SK-N-SH treated with all-trans-retinoic acid at 6 μM for 48 hours (cell line): ENCODE data around the gene CWH43.
"Not testable (repeated sequence)": the region's sequence is repeated elsewhere in the genome, so short reads cannot be mapped to it uniquely, and the experiment has no call there.

Source experiments
- ATAC-seq: fragments of 200-7000 bp; cut with Tn5 transposase; 3 replicates; pipeline ENCODE4 v1.9.1; 2020; ENCODE audit warnings: mild to moderate bottlenecking, moderate library complexity
- BACH2 ChIP-seq: fragments of 250-450 bp; sonication (Bioruptor Pico); IDR thresholded peaks from 2 replicates; pipeline ENCODE4 v1.9.0; 2021; ENCODE audit warnings: mild to moderate bottlenecking, borderline replicate concordance
- CSDC2 ChIP-seq: fragments of 250-450 bp; sonication (Bioruptor Pico); IDR thresholded peaks from 2 replicates; pipeline ENCODE4 v1.5.0; 2020; ENCODE audit warnings: mild to moderate bottlenecking, moderate library complexity
- GLIS3 ChIP-seq: fragments of 250-450 bp; sonication (Bioruptor Pico); IDR thresholded peaks from 2 replicates; pipeline ENCODE4 v1.5.0; 2020; ENCODE audit warnings: mild to moderate bottlenecking, moderate library complexity
- ISL1 ChIP-seq: fragments of 250-450 bp; sonication (Bioruptor Pico); IDR thresholded peaks from 2 replicates; pipeline ENCODE4 v2.1.2; 2022; ENCODE audit warnings: mild to moderate bottlenecking, moderate library complexity
- OSR1 ChIP-seq: fragments of 250-450 bp; sonication (Bioruptor Pico); IDR thresholded peaks from 2 replicates; pipeline ENCODE4 v1.8.0; 2022; ENCODE audit warnings: moderate library complexity, mild to moderate bottlenecking, inconsistent platforms
- PPARA ChIP-seq: fragments of 250-450 bp; sonication (Bioruptor Pico); IDR thresholded peaks from 2 replicates; pipeline ENCODE4 v1.5.0; 2020; ENCODE audit warnings: mild to moderate bottlenecking, borderline replicate concordance
- RARB ChIP-seq: fragments of 250-450 bp; sonication (Bioruptor Pico); IDR thresholded peaks from 2 replicates; pipeline ENCODE4 v1.8.0; 2021; ENCODE audit warnings: mild to moderate bottlenecking, moderate library complexity
- TCF4 ChIP-seq: fragments of 250-450 bp; sonication (Bioruptor Pico); IDR thresholded peaks from 2 replicates; pipeline ENCODE4 v1.8.0; 2021; ENCODE audit warnings: mild to moderate bottlenecking, moderate library complexity, borderline replicate concordance
- ZC3H10 ChIP-seq: fragments of 250-450 bp; sonication (Bioruptor Pico); IDR thresholded peaks from 2 replicates; pipeline ENCODE4 v1.5.1; 2021; ENCODE audit warnings: mild to moderate bottlenecking, moderate library complexity
- ZFP3 ChIP-seq: fragments of 250-450 bp; sonication (Bioruptor Pico); IDR thresholded peaks from 2 replicates; pipeline ENCODE4 v1.5.0; 2020; ENCODE audit warnings: mild to moderate bottlenecking, moderate library complexity
- ZFP30 ChIP-seq: fragments of 450-650 bp; formaldehyde crosslinking; IDR thresholded peaks from 2 replicates; pipeline ENCODE4 v1.5.0; 2022; ENCODE audit warnings: mild to moderate bottlenecking, moderate library complexity
- ZNF565 ChIP-seq: fragments of 450-650 bp; formaldehyde crosslinking; conservative IDR thresholded peaks from 2 replicates; pipeline ENCODE4 v1.5.0; 2020; ENCODE audit warnings: low read depth, mild to moderate bottlenecking, moderate library complexity
- ZNF70 ChIP-seq: fragments of 450-650 bp; formaldehyde crosslinking; IDR thresholded peaks from 2 replicates; pipeline ENCODE4 v1.5.0; 2020; ENCODE audit warnings: mild to moderate bottlenecking, moderate library complexity
- ZNF8 ChIP-seq: fragments of 450-650 bp; formaldehyde crosslinking; IDR thresholded peaks from 2 replicates; pipeline ENCODE4 v1.5.0; 2020; ENCODE audit warnings: mild to moderate bottlenecking, moderate library complexity
- TF ChIP-seq, protein P1 (sequence below): fragments of 250-450 bp; sonication (Bioruptor Pico); IDR thresholded peaks from 2 replicates; pipeline ENCODE4 v1.5.1; 2021; ENCODE audit warnings: mild to moderate bottlenecking, moderate library complexity
- TF ChIP-seq, protein P2 (sequence below): fragments of 250-450 bp; sonication (Bioruptor Pico); IDR thresholded peaks from 2 replicates; pipeline ENCODE4 v1.5.1; 2020; ENCODE audit warnings: low read depth, mild to moderate bottlenecking, moderate library complexity
- TF ChIP-seq, protein P3 (sequence below): fragments of 250-450 bp; sonication (Bioruptor Pico); IDR thresholded peaks from 2 replicates; pipeline ENCODE4 v1.8.0; 2021; ENCODE audit warnings: low read depth, mild to moderate bottlenecking, moderate library complexity, borderline replicate concordance

The CWH43 gene

DNA sequence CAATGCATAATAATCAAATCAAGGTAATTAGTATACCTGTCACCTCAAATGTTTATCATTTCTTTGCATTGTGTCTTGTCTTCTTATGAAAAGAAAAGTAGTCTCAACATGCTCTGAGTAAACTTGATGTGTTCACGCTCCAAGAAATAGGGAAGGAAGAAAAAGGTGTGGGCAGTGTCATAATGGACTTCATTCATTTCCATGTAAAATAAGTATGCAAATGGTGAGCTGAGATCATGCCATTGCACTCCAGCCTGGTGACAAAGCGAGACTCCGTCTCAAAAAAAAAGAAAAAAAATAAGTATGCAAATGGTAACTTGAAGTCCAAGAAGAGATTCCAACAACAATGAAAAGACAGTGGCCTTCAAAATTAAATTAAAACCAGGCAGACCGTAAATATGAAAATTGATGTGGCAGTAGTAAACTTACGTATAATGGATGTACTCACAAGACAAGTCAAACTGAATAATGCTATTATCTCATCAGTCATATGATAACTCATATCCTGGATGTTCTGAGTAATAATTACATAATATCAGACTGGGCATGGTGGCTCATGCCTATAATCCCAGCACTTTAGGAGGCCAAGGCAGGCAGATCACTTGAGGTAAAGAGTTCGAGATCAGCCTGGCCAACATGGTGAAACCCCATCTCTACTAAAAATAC lies 6.0 kb upstream of the CWH43 start:
- peak; percentile 31; the same call in 1 of the 3 replicates for ATAC-seq
- TF ChIP-seq CSDC2 (CRISPR knock-in tag), result no peak
- no peak for TF ChIP-seq ZNF8 (CRISPR knock-in tag)
- TF ChIP-seq ZNF565 (CRISPR knock-in tag), result no peak
- TF ChIP-seq, protein P1, sequence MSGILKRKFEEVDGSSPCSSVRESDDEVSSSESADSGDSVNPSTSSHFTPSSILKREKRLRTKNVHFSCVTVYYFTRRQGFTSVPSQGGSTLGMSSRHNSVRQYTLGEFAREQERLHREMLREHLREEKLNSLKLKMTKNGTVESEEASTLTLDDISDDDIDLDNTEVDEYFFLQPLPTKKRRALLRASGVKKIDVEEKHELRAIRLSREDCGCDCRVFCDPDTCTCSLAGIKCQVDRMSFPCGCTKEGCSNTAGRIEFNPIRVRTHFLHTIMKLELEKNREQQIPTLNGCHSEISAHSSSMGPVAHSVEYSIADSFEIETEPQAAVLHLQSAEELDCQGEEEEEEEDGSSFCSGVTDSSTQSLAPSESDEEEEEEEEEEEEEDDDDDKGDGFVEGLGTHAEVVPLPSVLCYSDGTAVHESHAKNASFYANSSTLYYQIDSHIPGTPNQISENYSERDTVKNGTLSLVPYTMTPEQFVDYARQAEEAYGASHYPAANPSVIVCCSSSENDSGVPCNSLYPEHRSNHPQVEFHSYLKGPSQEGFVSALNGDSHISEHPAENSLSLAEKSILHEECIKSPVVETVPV (CRISPR knock-in tag), result no peak
- TF ChIP-seq PPARA, result no peak
- no peak for TF ChIP-seq ZFP30 (CRISPR knock-in tag)
- TF ChIP-seq, protein P2, sequence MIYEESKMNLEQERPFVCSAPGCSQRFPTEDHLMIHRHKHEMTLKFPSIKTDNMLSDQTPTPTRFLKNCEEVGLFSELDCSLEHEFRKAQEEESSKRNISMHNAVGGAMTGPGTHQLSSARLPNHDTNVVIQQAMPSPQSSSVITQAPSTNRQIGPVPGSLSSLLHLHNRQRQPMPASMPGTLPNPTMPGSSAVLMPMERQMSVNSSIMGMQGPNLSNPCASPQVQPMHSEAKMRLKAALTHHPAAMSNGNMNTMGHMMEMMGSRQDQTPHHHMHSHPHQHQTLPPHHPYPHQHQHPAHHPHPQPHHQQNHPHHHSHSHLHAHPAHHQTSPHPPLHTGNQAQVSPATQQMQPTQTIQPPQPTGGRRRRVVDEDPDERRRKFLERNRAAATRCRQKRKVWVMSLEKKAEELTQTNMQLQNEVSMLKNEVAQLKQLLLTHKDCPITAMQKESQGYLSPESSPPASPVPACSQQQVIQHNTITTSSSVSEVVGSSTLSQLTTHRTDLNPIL (CRISPR knock-in tag), result no peak
- TF ChIP-seq, protein P3, sequence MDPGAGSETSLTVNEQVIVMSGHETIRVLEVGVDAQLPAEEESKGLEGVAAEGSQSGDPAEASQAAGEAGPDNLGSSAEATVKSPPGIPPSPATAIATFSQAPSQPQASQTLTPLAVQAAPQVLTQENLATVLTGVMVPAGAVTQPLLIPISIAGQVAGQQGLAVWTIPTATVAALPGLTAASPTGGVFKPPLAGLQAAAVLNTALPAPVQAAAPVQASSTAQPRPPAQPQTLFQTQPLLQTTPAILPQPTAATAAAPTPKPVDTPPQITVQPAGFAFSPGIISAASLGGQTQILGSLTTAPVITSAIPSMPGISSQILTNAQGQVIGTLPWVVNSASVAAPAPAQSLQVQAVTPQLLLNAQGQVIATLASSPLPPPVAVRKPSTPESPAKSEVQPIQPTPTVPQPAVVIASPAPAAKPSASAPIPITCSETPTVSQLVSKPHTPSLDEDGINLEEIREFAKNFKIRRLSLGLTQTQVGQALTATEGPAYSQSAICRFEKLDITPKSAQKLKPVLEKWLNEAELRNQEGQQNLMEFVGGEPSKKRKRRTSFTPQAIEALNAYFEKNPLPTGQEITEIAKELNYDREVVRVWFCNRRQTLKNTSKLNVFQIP (CRISPR knock-in tag), result no peak
- TF ChIP-seq ISL1 (CRISPR knock-in tag), result no peak
- no peak for TF ChIP-seq GLIS3 (CRISPR knock-in tag)
- TF ChIP-seq ZFP3 (CRISPR knock-in tag), result no peak

- not testable (repeated sequence) for ATAC-seq
These were observed 2.1 kb upstream of the CWH43 start for GRCh38 chr4:48984005-48984404.

DNA sequence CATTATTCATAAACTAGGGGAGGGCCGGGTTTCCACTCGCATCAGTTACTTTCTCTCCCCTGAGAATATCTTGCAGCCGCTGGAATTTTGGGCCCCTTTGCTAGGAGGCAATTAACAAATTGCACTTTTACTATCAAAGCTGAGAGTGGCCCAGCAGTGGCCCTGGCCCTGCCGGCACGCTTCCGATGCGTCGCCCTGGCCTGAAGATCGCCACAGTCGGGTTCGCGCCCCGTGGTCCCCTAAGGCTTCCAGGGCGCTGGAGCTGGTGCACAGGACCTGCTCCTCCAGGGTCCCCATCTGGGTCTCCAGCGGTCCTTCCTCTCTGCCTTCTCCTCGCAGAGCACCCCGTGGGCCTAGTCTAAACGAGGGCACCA lies 486 bp upstream of the CWH43 start:
- ATAC-seq, result no peak
- TF ChIP-seq GLIS3 (CRISPR knock-in tag) (no peak), ZFP30 (CRISPR knock-in tag) (no peak), ZC3H10 (CRISPR knock-in tag) (no peak), CSDC2 (CRISPR knock-in tag) (no peak), ZNF8 (CRISPR knock-in tag) (no peak), OSR1 (no peak)
- TF ChIP-seq, protein P3 (CRISPR knock-in tag), result no peak

- ATAC-seq, result no peak; the same call in 2 of the 3 replicates
- no peak for TF ChIP-seq GLIS3 (CRISPR knock-in tag)
- TF ChIP-seq RARB, result no peak
These were observed 634 bp downstream of the CWH43 start for GRCh38 chr4:48986654-48987164.

GRCh38 chr4:48989461-48990203 lies 3.6 kb downstream of the CWH43 start:
- no peak for ATAC-seq
- TF ChIP-seq ZNF8 (CRISPR knock-in tag) (no peak), RARB (no peak), TCF4 (CRISPR knock-in tag) (no peak), CSDC2 (CRISPR knock-in tag) (no peak), BACH2 (CRISPR knock-in tag) (no peak), ZNF70 (CRISPR knock-in tag) (no peak)
- TF ChIP-seq, protein P2 (CRISPR knock-in tag), result no peak
